IPS-18c (cell line): Measurements from ENCODE around the gene ZNF780A.

Experiments
- H3K4me3 ChIP-seq: 2 replicates; pipeline ENCODE4 v1.7.0; 2013; ENCODE audit warnings: low read depth, mild to moderate bottlenecking, low read length, moderate library complexity; ENCODE audit not compliant: insufficient read depth
- H3K9me3 ChIP-seq: one replicate; pipeline ENCODE4 v1.6.1; 2013; ENCODE audit warnings: mild to moderate bottlenecking, low read length, moderate library complexity; ENCODE audit not compliant: control insufficient read depth, insufficient read depth

The ZNF780A gene

GRCh38 chr19:40035996-40036395 lies 54.7 kb downstream of the ZNF780A start:
- Histone ChIP-seq H3K4me3 (no peak overlapping the region), H3K9me3 (peaks cover 16% of the 10 kb centered on the region)

GRCh38 chr19:40033989-40034560 lies 56.7 kb downstream of the ZNF780A start:
- H3K9me3 ChIP-seq, result peaks cover 16% of the 10 kb centered on the region
- no peak overlapping the region for H3K4me3 ChIP-seq

GRCh38 chr19:40026597-40026970 lies 64.2 kb downstream of the ZNF780A start:
- Histone ChIP-seq H3K4me3 (no peak overlapping the region), H3K9me3 (peaks cover 16% of the 10 kb centered on the region)

- H3K9me3 ChIP-seq, result peaks cover 16% of the 10 kb centered on the region
- no peak overlapping the region for H3K4me3 ChIP-seq
Observed at GRCh38 chr19:40025938-40026596, 64.7 kb downstream of the ZNF780A start.

GRCh38 chr19:40023969-40024368 lies 66.8 kb downstream of the ZNF780A start:
- Histone ChIP-seq H3K4me3 (no peak overlapping the region), H3K9me3 (peaks cover 16% of the 10 kb centered on the region)
